OCI-LY3 (cell line): Measurements from ENCODE around the gene KLHL29.

Experiments
- H2AFZ ChIP-seq: fragments of 200-600, 300-600 bp; shearing (Covaris generic); 2 replicates; pipeline ENCODE4 v1.6.0; 2014; ENCODE audit warnings: antibody characterized with exemption, low read depth, low read length
- H3K27ac ChIP-seq: fragments of 200-600, 300-600 bp; sonication (generic); 2 replicates; pipeline ENCODE4 v1.5.1; 2014; ENCODE audit warnings: mild to moderate bottlenecking, low read length, moderate library complexity, mixed read lengths
- H3K27me3 ChIP-seq: fragments of 200-600, 300-600 bp; sonication (generic); 2 replicates; pipeline ENCODE4 v1.6.1; 2014; ENCODE audit warnings: low read depth, low read length, mixed read lengths
- H3K36me3 ChIP-seq: fragments of 200-600, 300-600 bp; sonication (generic); replicated peaks from 2 replicates; pipeline ENCODE3; 2014; ENCODE audit warnings: low read depth, low read length, mixed read lengths
- H3K4me1 ChIP-seq: fragments of 300-600, 200-600 bp; sonication (generic); 2 replicates; pipeline ENCODE4 v1.6.1; 2014; ENCODE audit warnings: low read length, mixed read lengths
- H3K4me2 ChIP-seq: fragments of 200-600, 300-600 bp; sonication (generic); 2 replicates; pipeline ENCODE4 v1.6.1; 2014; ENCODE audit warnings: low read length, mixed read lengths
- H3K4me3 ChIP-seq: fragments of 300-600, 200-600 bp; sonication (generic); 2 replicates; pipeline ENCODE4 v1.5.1; 2014; ENCODE audit warnings: antibody characterized with exemption, mild to moderate bottlenecking, low read length, moderate library complexity
- H3K79me2 ChIP-seq: fragments of 300-600, 200-600 bp; shearing (Covaris generic); 2 replicates; pipeline ENCODE4 v1.6.1; 2014; ENCODE audit warnings: mild to moderate bottlenecking, low read length, mixed read lengths
- H3K9ac ChIP-seq: fragments of 300-600, 200-600 bp; shearing (Covaris generic); 2 replicates; pipeline ENCODE4 v1.6.0; 2014; ENCODE audit warnings: mild to moderate bottlenecking, low read length, moderate library complexity
- H3K9me3 ChIP-seq: fragments of 200-600, 300-600 bp; shearing (Covaris generic); 2 replicates; pipeline ENCODE4 v1.6.1; 2014; ENCODE audit warnings: low read length, mixed read lengths; ENCODE audit not compliant: insufficient read depth
- H4K20me1 ChIP-seq: fragments of 200-600, 300-600 bp; sonication (generic); 2 replicates; pipeline ENCODE4 v1.6.1; 2016; ENCODE audit warnings: low read length, mixed read lengths; ENCODE audit not compliant: insufficient read depth
- CTCF ChIP-seq: fragments of 200-600, 300-600 bp; sonication (generic); IDR thresholded peaks from 2 replicates; pipeline ENCODE4 v1.5.1; 2014; ENCODE audit warnings: antibody characterized with exemption, low read length, low read depth
- EZH2phosphoT487 ChIP-seq: fragments of 200-600 bp; shearing (Covaris generic); IDR thresholded peaks from 2 replicates; pipeline ENCODE4 v1.6.1; 2018; ENCODE audit warnings: antibody characterized with exemption, mixed run types, low read depth

KLHL29 gene

DNA sequence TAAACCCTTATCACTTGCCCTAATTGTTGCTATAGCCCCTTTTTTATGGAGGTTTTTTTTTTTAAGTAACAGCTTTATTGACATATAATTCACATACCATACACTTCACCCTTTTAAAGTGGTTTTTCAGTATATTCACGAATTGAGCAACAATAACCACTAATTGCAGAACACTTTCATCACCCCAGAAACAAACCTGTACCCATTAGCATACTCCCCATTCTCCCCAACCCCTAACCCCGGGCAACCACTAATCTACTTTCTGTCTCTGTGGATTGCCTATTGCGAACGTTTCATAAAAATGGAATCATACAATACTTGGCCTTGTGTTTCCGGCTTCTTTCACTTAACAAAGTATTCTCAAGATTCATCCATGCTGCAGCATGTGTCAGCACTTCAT lies 328.4 kb downstream of the KLHL29 start:
- Histone ChIP-seq H3K9ac (no peak overlapping the region), H4K20me1 (no peaks in the 10 kb centered on the region), H3K4me2 (no peak overlapping the region), H3K27ac (no peak overlapping the region), H3K9me3 (no peaks in the 10 kb centered on the region), H2AFZ (no peak overlapping the region), H3K4me1 (no peaks in the 10 kb centered on the region), H3K79me2 (no peaks in the 10 kb centered on the region), H3K4me3 (no peak overlapping the region), H3K36me3 (no peaks in the 10 kb centered on the region), H3K27me3 (no peaks in the 10 kb centered on the region)
- no peak for TF ChIP-seq CTCF
- TF ChIP-seq EZH2phosphoT487 = no peak

GRCh38 chr2:23718931-23719700 lies 334.1 kb downstream of the KLHL29 start:
- Histone ChIP-seq H2AFZ (no peak overlapping the region), H3K79me2 (no peaks in the 10 kb centered on the region), H3K4me2 (no peak overlapping the region), H3K9ac (no peak overlapping the region), H3K27me3 (no peaks in the 10 kb centered on the region), H4K20me1 (no peaks in the 10 kb centered on the region), H3K4me1 (no peaks in the 10 kb centered on the region), H3K9me3 (peaks cover 8% of the 10 kb centered on the region; the same call in 1 of the 2 replicates), H3K36me3 (peaks cover 15% of the 10 kb centered on the region), H3K4me3 (no peak overlapping the region), H3K27ac (no peak overlapping the region)
- TF ChIP-seq EZH2phosphoT487 (no peak), CTCF (no peak)

DNA sequence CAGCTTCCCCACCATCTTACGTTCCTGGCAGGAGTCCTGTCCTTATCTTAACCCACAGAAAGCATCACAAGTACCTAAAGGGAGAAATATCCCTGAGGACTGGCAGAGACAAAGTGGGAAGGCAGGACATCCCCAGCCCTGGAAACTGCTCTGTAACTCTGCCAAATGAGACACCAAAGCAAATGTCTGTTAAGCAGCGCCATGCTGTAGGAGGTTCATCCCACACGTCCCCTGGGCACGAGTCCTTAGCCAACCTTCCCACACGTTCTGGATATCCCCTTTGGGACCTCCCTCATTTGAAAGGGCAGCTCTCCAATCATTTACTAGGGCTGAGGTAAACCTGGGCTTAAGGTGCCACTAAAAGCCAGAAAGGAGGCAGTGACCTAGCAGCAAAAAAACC lies 334.7 kb downstream of the KLHL29 start:
- H3K4me2 ChIP-seq = no peak overlapping the region
- H3K27ac ChIP-seq = no peak overlapping the region
- no peaks in the 10 kb centered on the region for H3K27me3 ChIP-seq
- peaks cover 8% of the 10 kb centered on the region; the same call in 1 of the 2 replicates for H3K9me3 ChIP-seq
- H4K20me1 ChIP-seq = no peaks in the 10 kb centered on the region
- H3K36me3 ChIP-seq = peaks cover 15% of the 10 kb centered on the region
- H2AFZ ChIP-seq = no peak overlapping the region
- H3K9ac ChIP-seq = no peak overlapping the region
- no peaks in the 10 kb centered on the region for H3K79me2 ChIP-seq
- H3K4me3 ChIP-seq = no peak overlapping the region
- no peaks in the 10 kb centered on the region for H3K4me1 ChIP-seq
- TF ChIP-seq EZH2phosphoT487 = no peak
- no peak for TF ChIP-seq CTCF

GRCh38 chr2:23720705-23721453 lies 335.9 kb downstream of the KLHL29 start:
- Histone ChIP-seq H3K36me3 (peaks cover 23% of the 10 kb centered on the region), H3K9ac (no peak overlapping the region), H4K20me1 (no peaks in the 10 kb centered on the region), H3K27ac (no peak overlapping the region), H3K4me1 (no peaks in the 10 kb centered on the region), H3K79me2 (no peaks in the 10 kb centered on the region), H3K9me3 (peaks cover 8% of the 10 kb centered on the region; the same call in 1 of the 2 replicates), H3K27me3 (no peaks in the 10 kb centered on the region), H2AFZ (no peak overlapping the region), H3K4me3 (no peak overlapping the region), H3K4me2 (no peak overlapping the region)
- no peak for TF ChIP-seq EZH2phosphoT487
